ENCODE measurements around the gene VCAN. TPM values are rescaled to one million over a fixed set of nuclear protein-coding genes. Genes with fewer than 3 reads are reported as not detected.

The VCAN gene
- total and polyA plus RNA-seq, 2 donors: 30.0 to 435 TPM

DNA sequence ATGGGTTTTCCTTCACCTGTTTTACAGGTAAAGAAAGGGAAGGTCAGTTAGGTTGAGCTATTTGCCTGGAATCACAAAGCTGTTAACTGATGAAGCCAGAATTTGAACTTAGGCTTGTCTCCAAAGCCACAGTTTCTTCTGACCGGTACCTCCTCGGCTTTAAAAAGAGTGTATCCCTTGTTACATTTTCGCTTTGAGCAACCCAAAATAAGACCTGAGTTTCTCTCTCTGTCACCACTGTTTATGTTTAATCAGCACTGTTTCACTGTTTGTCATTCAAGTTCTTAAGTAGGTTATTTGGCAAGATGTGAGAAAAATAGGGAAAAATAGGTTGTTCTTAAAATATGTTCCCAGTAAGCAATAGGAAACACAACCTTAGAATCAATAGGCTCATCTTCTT is 84.6 kb downstream of the VCAN start:
- no peak for DNase-seq (ENCODE audit: extremely low spot score)
- H3K4me1 ChIP-seq (ENCODE audit: insufficient read depth): no peaks in the 10 kb centered on the region
- no peak overlapping the region for H3K4me3 ChIP-seq (ENCODE audit: low read depth, low read length)
- 76% methylated on average over 3 of the region's 3 CpGs for WGBS
- no peak overlapping the region for H3K27ac ChIP-seq (ENCODE audit: low read depth)
- no peaks in the 10 kb centered on the region for H3K36me3 ChIP-seq (ENCODE audit: insufficient read depth)

GRCh38 chr5:83559118-83559785 is 87.7 kb downstream of the VCAN start:
- DNase-seq (ENCODE audit: extremely low spot score): no peak
- H3K4me3 ChIP-seq (ENCODE audit: low read depth, low read length): no peak overlapping the region
- no peaks in the 10 kb centered on the region for H3K36me3 ChIP-seq (ENCODE audit: insufficient read depth)
- H3K4me1 ChIP-seq (ENCODE audit: insufficient read depth): no peaks in the 10 kb centered on the region
- 74% methylated on average over 5 of the region's 5 CpGs for WGBS
- H3K27ac ChIP-seq (ENCODE audit: low read depth): no peak overlapping the region

DNA sequence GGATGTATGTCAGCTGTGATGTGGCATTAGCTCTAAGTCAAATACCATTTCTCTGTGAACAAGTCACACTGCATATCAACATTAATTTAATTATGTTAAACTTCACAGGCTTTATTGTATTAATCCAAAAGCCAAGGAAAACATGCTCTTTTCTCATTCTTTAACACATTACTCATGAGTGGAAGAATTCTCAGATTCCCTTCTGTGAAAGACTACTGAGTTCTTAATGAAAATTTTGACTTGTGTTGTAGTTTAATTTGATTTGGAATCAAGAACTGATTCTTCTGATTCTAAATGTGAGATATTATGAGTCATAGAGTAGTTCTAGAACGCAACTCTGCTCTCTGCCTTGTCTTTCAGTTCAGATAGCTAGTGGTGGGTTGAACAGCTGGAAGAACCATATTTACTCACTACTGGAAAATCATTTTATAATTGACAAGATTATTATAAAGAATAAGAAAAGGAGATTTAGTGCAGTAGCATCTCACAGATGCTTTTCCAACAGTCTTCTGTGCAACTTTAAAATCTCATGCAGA is 90.6 kb downstream of the VCAN start:
- DNase-seq (ENCODE audit: extremely low spot score): no peak
- Histone ChIP-seq H3K4me1 (ENCODE audit: insufficient read depth) (no peaks in the 10 kb centered on the region), H3K4me3 (ENCODE audit: low read depth, low read length) (no peak overlapping the region), H3K27ac (ENCODE audit: low read depth) (no peak overlapping the region), H3K36me3 (ENCODE audit: insufficient read depth) (no peaks in the 10 kb centered on the region)
- WGBS: 80% methylated on average over 1 of the region's 1 CpG

DNA sequence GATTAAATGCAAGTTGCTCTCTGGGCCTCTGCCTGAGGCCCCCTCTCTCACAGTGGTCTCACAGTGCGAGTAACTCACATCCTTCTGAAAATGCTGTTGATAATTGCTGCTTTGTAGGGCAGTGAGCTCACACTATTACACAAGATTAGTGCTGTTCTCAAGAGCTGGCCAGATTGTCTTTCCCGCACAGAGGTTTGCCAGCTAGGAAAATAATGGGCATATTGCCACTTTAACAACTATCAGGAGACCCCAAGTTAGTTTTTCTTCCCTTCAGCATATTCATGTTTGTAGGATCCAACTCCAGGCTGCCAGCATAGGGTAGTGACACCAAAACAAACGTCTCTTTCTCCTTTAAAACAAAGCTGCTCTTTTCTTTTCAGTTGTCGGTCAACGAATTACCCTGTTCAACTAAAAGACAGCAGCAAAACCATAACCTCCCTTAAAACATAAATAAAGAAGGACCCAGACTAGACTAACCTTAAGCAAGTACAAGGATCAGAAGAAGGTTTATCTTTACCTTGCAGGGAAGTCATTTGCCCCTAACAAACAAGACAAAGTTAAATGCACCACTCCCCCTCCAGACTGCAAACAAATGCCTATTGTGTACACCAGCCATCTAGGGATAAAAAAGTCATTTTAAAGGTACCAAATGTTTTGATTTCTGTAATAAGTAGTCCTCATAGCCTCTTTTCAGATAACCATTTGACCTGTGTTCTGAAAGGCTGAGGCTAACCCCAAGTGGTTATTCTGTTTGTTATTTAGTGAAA is 91.4 kb downstream of the VCAN start:
- Histone ChIP-seq H3K36me3 (ENCODE audit: insufficient read depth) (no peaks in the 10 kb centered on the region), H3K4me1 (ENCODE audit: insufficient read depth) (no peaks in the 10 kb centered on the region), H3K27ac (ENCODE audit: low read depth) (no peak overlapping the region), H3K4me3 (ENCODE audit: low read depth, low read length) (no peak overlapping the region)
- no peak for DNase-seq (ENCODE audit: extremely low spot score)
- 69% methylated on average over 5 of the region's 5 CpGs for WGBS

- Histone ChIP-seq H3K27ac (ENCODE audit: low read depth) (no peak overlapping the region), H3K36me3 (ENCODE audit: insufficient read depth) (no peaks in the 10 kb centered on the region), H3K4me3 (ENCODE audit: low read depth, low read length) (no peak overlapping the region), H3K4me1 (ENCODE audit: insufficient read depth) (no peaks in the 10 kb centered on the region)
- WGBS: 62% methylated on average over 7 of the region's 7 CpGs
- no peak for DNase-seq (ENCODE audit: extremely low spot score)
Measured at GRCh38 chr5:83563631-83564030, 92.1 kb downstream of the VCAN start.

DNA sequence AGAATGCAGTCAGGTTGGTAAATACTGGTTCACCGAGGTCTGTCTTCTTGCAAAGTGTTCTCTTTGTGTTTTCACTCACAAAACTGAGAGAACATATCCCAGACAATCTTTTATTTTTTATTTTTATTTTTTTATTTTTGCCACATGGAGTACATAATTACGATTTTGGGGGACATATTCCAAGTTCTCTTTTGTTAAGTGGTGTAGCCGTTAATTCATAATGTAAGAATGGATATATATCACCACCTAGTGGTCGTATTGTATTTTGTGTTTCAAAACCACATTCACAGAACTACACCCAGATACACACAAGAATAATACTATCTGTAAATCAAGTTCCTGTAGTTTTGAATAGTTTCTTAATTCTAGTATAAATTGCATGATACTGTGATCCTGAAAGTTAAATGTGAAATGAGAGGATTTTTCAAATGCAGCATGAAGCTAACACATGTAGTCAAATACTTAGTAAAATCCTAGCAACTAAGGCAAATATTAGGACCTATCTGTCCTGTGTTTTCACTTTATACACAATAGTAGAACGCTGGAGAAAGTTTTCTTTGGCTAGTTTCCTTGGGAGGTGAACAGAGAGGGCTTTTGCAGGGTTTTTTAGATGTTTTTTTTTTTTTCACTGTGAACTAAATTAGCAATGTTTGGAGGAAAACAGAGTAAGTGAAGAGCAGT is 92.7 kb downstream of the VCAN start:
- 22% methylated on average over 5 of the region's 5 CpGs for WGBS
- H3K27ac ChIP-seq (ENCODE audit: low read depth): no peak overlapping the region
- no peak overlapping the region for H3K4me3 ChIP-seq (ENCODE audit: low read depth, low read length)
- no peaks in the 10 kb centered on the region for H3K36me3 ChIP-seq (ENCODE audit: insufficient read depth)
- DNase-seq (ENCODE audit: extremely low spot score): no peak
- H3K4me1 ChIP-seq (ENCODE audit: insufficient read depth): no peaks in the 10 kb centered on the region

GRCh38 chr5:83567741-83568140 is 96.2 kb downstream of the VCAN start:
- H3K36me3 ChIP-seq (ENCODE audit: insufficient read depth): no peaks in the 10 kb centered on the region
- no peaks in the 10 kb centered on the region for H3K4me1 ChIP-seq (ENCODE audit: insufficient read depth)
- H3K4me3 ChIP-seq (ENCODE audit: low read depth, low read length): no peak overlapping the region
- no peak overlapping the region for H3K27ac ChIP-seq (ENCODE audit: low read depth)
- 55% methylated on average over 2 of the region's 2 CpGs for WGBS
- no peak for DNase-seq (ENCODE audit: extremely low spot score)

GRCh38 chr5:83568186-83568585 is 96.6 kb downstream of the VCAN start:
- Histone ChIP-seq H3K4me3 (ENCODE audit: low read depth, low read length) (no peak overlapping the region), H3K27ac (ENCODE audit: low read depth) (no peak overlapping the region), H3K36me3 (ENCODE audit: insufficient read depth) (no peaks in the 10 kb centered on the region), H3K4me1 (ENCODE audit: insufficient read depth) (no peaks in the 10 kb centered on the region)
- DNase-seq (ENCODE audit: extremely low spot score): no peak
- 71% methylated on average over 2 of the region's 2 CpGs for WGBS

DNA sequence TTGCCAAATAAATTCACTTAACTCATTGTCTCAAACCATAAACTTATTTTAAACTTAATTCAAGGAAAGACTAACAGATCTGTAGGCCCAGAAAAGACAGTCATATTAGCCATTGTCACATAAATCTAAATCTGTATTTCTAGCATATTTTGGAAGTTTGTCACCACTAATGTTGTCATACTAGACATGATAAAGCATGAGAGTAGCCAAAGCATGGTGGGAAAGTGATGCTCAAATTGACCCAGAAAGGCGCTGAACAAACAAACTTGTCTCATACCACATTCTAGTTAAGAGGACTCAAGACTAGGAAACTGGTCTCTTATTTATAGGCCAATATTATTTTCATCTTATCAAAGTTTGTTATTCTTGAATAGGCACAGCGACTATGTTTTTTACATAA is 99.4 kb downstream of the VCAN start:
- WGBS: 96% methylated on average over 2 of the region's 2 CpGs
- H3K27ac ChIP-seq (ENCODE audit: low read depth): no peak overlapping the region
- DNase-seq (ENCODE audit: extremely low spot score): no peak
- H3K4me3 ChIP-seq (ENCODE audit: low read depth, low read length): no peak overlapping the region
- H3K4me1 ChIP-seq (ENCODE audit: insufficient read depth): no peaks in the 10 kb centered on the region
- no peaks in the 10 kb centered on the region for H3K36me3 ChIP-seq (ENCODE audit: insufficient read depth)

GRCh38 chr5:83572271-83572670 is 100.7 kb downstream of the VCAN start:
- Histone ChIP-seq H3K4me1 (ENCODE audit: insufficient read depth) (no peaks in the 10 kb centered on the region), H3K4me3 (ENCODE audit: low read depth, low read length) (no peak overlapping the region), H3K27ac (ENCODE audit: low read depth) (no peak overlapping the region), H3K36me3 (ENCODE audit: insufficient read depth) (no peaks in the 10 kb centered on the region)
- WGBS: 83% methylated on average over 5 of the region's 5 CpGs
- DNase-seq (ENCODE audit: extremely low spot score): no peak

DNA sequence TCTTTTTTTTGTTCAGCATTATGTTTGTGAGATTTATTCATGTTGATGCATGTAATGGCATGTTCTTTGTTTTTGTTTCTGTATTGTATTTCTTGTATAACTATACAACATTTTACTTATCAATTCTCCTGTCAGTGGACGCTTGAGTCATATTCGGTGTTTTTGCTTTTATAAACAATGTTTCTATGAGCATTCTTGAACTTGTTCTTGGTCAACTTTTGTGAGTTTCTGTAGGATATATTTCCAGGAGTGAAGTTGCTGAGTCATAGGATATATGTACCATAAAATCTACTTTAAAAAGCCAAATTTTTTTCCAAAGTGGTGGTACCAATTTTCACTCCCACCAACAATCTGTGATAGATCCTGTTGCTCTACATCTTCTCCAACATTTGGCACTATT is 104.8 kb downstream of the VCAN start:
- Histone ChIP-seq H3K4me3 (ENCODE audit: low read depth, low read length) (no peak overlapping the region), H3K4me1 (ENCODE audit: insufficient read depth) (no peaks in the 10 kb centered on the region)
- 79% methylated on average over 2 of the region's 2 CpGs for WGBS

GRCh38 chr5:83577036-83577636 is 105.6 kb downstream of the VCAN start:
- H3K4me1 ChIP-seq (ENCODE audit: insufficient read depth): no peaks in the 10 kb centered on the region
- no peaks in the 10 kb centered on the region for H3K36me3 ChIP-seq (ENCODE audit: insufficient read depth)
- H3K4me3 ChIP-seq (ENCODE audit: low read depth, low read length): no peak overlapping the region
- no peak overlapping the region for H3K27ac ChIP-seq (ENCODE audit: low read depth)
- 32% methylated on average over 4 of the region's 4 CpGs for WGBS
- DNase-seq (ENCODE audit: extremely low spot score): no peak

More for the DNA sequence above, 104.8 kb downstream of the VCAN start:
- DNase-seq (ENCODE audit: extremely low spot score): no peak
- no peaks in the 10 kb centered on the region for H3K36me3 ChIP-seq (ENCODE audit: insufficient read depth)
- no peak overlapping the region for H3K27ac ChIP-seq (ENCODE audit: low read depth)

GRCh38 chr5:83583859-83584258 is 112.3 kb downstream of the VCAN start:
- no peak for DNase-seq (ENCODE audit: extremely low spot score)
- Histone ChIP-seq H3K27ac (ENCODE audit: low read depth) (no peak overlapping the region), H3K4me1 (ENCODE audit: insufficient read depth) (no peaks in the 10 kb centered on the region), H3K36me3 (ENCODE audit: insufficient read depth) (no peaks in the 10 kb centered on the region), H3K4me3 (ENCODE audit: low read depth, low read length) (no peak overlapping the region)

All from urinary bladder (tissue), 4 donors.